Measurements from ENCODE around the gene OSBPL6.
"Not testable (repeated sequence)": the region's sequence is repeated elsewhere in the genome, so short reads cannot be mapped to it uniquely, and the experiment has no call there.

Gene OSBPL6

DNA sequence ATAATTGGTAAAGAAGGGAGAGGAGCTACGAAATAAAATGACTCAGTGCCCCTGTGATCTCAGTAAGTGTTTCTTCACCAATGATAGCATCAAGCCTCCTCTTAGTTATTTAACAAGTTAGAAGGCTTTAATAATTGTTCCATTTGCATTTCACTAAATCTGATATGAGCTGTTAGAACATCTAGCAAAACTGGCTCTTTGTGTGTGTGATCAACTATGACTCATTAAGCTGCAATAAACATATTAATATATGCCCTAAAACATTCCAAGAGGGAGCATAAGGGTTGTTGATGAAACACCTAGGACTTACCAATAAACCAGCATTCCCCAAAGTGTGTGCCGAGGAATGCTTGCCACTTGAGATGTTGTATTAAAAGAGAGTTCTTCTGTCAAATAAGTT lies 115.2 kb downstream of the OSBPL6 start:
- Histone ChIP-seq H3K36me3 (ENCODE audit: control insufficient read depth, insufficient read depth, low read length) (no peaks in the 10 kb centered on the region), H3K27ac (ENCODE audit: insufficient read depth, low read depth, low read length, poor library complexity, severe bottlenecking) (no peak overlapping the region), H3K4me1 (ENCODE audit: control insufficient read depth, insufficient read depth, low read length) (no peaks in the 10 kb centered on the region), H3K27me3 (ENCODE audit: control insufficient read depth, insufficient read depth, low read length, poor library complexity, severe bottlenecking) (no peaks in the 10 kb centered on the region), H3K9me3 (ENCODE audit: control insufficient read depth, low read length) (no peaks in the 10 kb centered on the region), H3K4me3 (ENCODE audit: insufficient read depth, low read depth, low read length) (no peak overlapping the region)
- 90 to 100% methylated on average over 1 to 2 of the region's 2 CpGs for WGBS, 2 experiments

- Histone ChIP-seq H3K27ac (ENCODE audit: insufficient read depth, low read depth, low read length, poor library complexity, severe bottlenecking) (no peak overlapping the region), H3K4me3 (ENCODE audit: insufficient read depth, low read depth, low read length) (no peak overlapping the region), H3K4me1 (ENCODE audit: control insufficient read depth, insufficient read depth, low read length) (no peaks in the 10 kb centered on the region), H3K9me3 (ENCODE audit: control insufficient read depth, low read length) (no peaks in the 10 kb centered on the region), H3K27me3 (ENCODE audit: control insufficient read depth, insufficient read depth, low read length, poor library complexity, severe bottlenecking) (no peaks in the 10 kb centered on the region), H3K36me3 (ENCODE audit: control insufficient read depth, insufficient read depth, low read length) (no peaks in the 10 kb centered on the region)
- 92 to 99% methylated on average over 4 of the region's 4 CpGs for WGBS, 2 experiments
Measured at GRCh38 chr2:178315078-178315477, 120.8 kb downstream of the OSBPL6 start.

GRCh38 chr2:178315488-178315948 lies 121.2 kb downstream of the OSBPL6 start:
- Histone ChIP-seq H3K27ac (ENCODE audit: insufficient read depth, low read depth, low read length, poor library complexity, severe bottlenecking) (no peak overlapping the region), H3K4me3 (ENCODE audit: insufficient read depth, low read depth, low read length) (no peak overlapping the region), H3K9me3 (ENCODE audit: control insufficient read depth, low read length) (no peaks in the 10 kb centered on the region), H3K4me1 (ENCODE audit: control insufficient read depth, insufficient read depth, low read length) (no peaks in the 10 kb centered on the region), H3K27me3 (ENCODE audit: control insufficient read depth, insufficient read depth, low read length, poor library complexity, severe bottlenecking) (no peaks in the 10 kb centered on the region), H3K36me3 (ENCODE audit: control insufficient read depth, insufficient read depth, low read length) (no peaks in the 10 kb centered on the region)
- WGBS, 2 experiments: 70 to 84% methylated on average over 3 of the region's 3 CpGs

- WGBS, 2 experiments: 90 to 96% methylated on average over 3 of the region's 3 CpGs
Measured at GRCh38 chr2:178317811-178318210, 123.5 kb downstream of the OSBPL6 start.

DNA sequence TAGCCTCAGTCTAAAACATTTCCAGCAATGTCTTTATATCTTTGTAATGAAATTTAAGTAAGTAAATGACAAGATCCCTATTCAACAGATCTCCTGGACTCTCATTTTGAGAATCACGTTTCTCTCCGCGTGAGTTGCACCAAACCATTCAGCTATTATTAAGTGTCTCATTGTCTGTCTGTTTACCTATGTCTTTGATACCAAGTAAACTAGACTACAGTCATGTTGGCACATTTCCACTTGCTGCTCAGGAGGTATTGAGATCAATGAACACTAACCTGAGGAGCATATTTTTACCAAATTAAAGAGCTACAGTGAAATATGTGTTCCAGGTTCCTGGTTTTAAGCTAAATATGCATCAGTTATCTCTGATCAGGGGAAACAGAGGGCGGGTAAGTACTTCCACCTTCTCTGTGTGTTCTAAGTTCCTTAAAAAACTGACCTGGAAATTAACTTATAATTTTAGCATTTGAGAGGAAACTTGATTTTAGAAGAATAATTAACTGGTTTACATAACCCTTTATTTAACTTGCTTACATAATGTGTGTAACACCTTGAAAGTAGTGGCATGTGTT lies 125.8 kb downstream of the OSBPL6 start:
- Histone ChIP-seq H3K27me3 (ENCODE audit: control insufficient read depth, insufficient read depth, low read length, poor library complexity, severe bottlenecking) (no peaks in the 10 kb centered on the region), H3K27ac (ENCODE audit: insufficient read depth, low read depth, low read length, poor library complexity, severe bottlenecking) (no peak overlapping the region), H3K9me3 (ENCODE audit: control insufficient read depth, low read length) (no peaks in the 10 kb centered on the region), H3K36me3 (ENCODE audit: control insufficient read depth, insufficient read depth, low read length) (no peaks in the 10 kb centered on the region), H3K4me1 (ENCODE audit: control insufficient read depth, insufficient read depth, low read length) (no peaks in the 10 kb centered on the region), H3K4me3 (ENCODE audit: insufficient read depth, low read depth, low read length) (no peak overlapping the region)
- 94% methylated on average over 3 to 4 of the region's 4 CpGs for WGBS, 2 experiments

More at GRCh38 chr2:178317811-178318210, 123.5 kb downstream of the OSBPL6 start:
- H3K27me3 ChIP-seq (ENCODE audit: control insufficient read depth, insufficient read depth, low read length, poor library complexity, severe bottlenecking): no peaks in the 10 kb centered on the region
- H3K4me3 ChIP-seq (ENCODE audit: insufficient read depth, low read depth, low read length): no peak overlapping the region
- H3K4me1 ChIP-seq (ENCODE audit: control insufficient read depth, insufficient read depth, low read length): no peaks in the 10 kb centered on the region
- H3K9me3 ChIP-seq (ENCODE audit: control insufficient read depth, low read length): no peaks in the 10 kb centered on the region
- no peaks in the 10 kb centered on the region for H3K36me3 ChIP-seq (ENCODE audit: control insufficient read depth, insufficient read depth, low read length)
- no peak overlapping the region for H3K27ac ChIP-seq (ENCODE audit: insufficient read depth, low read depth, low read length, poor library complexity, severe bottlenecking)

DNA sequence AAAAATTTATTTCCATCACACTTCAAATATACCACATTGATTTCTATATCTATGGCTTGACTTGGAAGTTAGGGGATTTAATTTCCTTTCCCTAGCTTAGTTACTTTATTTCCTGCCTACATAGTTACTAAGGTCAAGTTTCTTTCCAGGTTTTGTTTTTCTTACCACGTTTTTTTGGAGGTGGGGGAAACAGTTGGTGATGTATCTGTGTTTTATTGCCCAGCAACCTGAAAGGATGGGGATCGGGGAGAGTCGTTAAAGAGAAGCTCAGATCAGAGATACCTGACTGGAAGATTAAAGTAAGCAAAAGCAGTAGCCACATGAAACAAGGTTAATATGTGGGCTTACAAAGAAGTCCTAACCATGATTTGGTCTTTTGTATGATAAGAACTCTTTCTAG lies 127.8 kb downstream of the OSBPL6 start:
- WGBS, 2 experiments: 83 to 94% methylated on average over 3 of the region's 3 CpGs
- H3K4me1 ChIP-seq (ENCODE audit: control insufficient read depth, insufficient read depth, low read length): no peaks in the 10 kb centered on the region
- no peaks in the 10 kb centered on the region for H3K36me3 ChIP-seq (ENCODE audit: control insufficient read depth, insufficient read depth, low read length)
- H3K27me3 ChIP-seq (ENCODE audit: control insufficient read depth, insufficient read depth, low read length, poor library complexity, severe bottlenecking): no peaks in the 10 kb centered on the region
- no peak overlapping the region for H3K27ac ChIP-seq (ENCODE audit: insufficient read depth, low read depth, low read length, poor library complexity, severe bottlenecking)
- H3K9me3 ChIP-seq (ENCODE audit: control insufficient read depth, low read length): no peaks in the 10 kb centered on the region
- no peak overlapping the region for H3K4me3 ChIP-seq (ENCODE audit: insufficient read depth, low read depth, low read length)

DNA sequence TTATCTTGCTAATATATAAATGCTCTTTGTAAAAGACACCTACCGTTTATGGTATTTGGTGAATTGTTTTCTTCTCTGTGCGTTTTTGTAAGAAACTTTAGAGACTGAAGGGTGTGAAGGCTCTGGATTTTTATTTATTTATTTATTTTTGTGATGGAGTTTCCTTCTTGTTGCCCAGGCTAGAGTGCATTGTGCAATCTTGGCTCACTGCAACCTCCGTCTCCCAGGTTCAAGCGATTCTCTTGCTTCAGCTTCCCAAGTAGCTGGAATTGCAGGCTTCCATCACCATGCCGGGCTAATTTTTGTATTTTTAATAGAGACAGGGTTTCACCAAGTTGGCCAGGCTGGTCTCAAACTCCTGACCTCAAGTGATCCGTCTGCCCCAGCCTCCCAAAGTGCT lies 129.0 kb downstream of the OSBPL6 start:
- not testable (repeated sequence) for H3K4me3 ChIP-seq (ENCODE audit: insufficient read depth, low read depth, low read length); H3K36me3 ChIP-seq (ENCODE audit: control insufficient read depth, insufficient read depth, low read length); H3K4me1 ChIP-seq (ENCODE audit: control insufficient read depth, insufficient read depth, low read length); H3K27ac ChIP-seq (ENCODE audit: insufficient read depth, low read depth, low read length, poor library complexity, severe bottlenecking); H3K9me3 ChIP-seq (ENCODE audit: control insufficient read depth, low read length); H3K27me3 ChIP-seq (ENCODE audit: control insufficient read depth, insufficient read depth, low read length, poor library complexity, severe bottlenecking)
- WGBS, 2 experiments: 94 to 97% methylated on average over 5 to 6 of the region's 6 CpGs

GRCh38 chr2:178324077-178324476 lies 129.8 kb downstream of the OSBPL6 start:
- no peak overlapping the region for H3K27ac ChIP-seq (ENCODE audit: insufficient read depth, low read depth, low read length, poor library complexity, severe bottlenecking)
- no peaks in the 10 kb centered on the region for H3K27me3 ChIP-seq (ENCODE audit: control insufficient read depth, insufficient read depth, low read length, poor library complexity, severe bottlenecking)
- WGBS, 2 experiments: 88 to 91% methylated on average over 5 of the region's 5 CpGs

DNA sequence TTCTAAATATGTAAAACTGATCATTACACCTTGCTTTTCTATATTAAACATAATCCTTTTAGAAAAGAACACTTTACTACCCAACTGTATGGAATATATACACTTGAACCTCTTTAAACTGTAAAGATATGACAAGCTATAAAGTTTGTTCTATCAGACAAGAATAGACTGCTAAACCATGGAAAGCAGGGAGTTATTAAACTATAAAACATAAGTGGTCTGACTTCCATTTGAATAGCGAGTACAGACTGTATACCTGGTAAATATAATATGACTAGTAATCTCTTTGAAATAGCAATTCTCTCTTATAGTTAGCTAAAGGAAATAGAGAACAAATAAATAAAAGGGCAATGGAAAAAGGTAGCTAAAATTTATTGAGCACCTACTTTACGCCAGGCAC lies 131.0 kb downstream of the OSBPL6 start:
- no peaks in the 10 kb centered on the region for H3K27me3 ChIP-seq (ENCODE audit: control insufficient read depth, insufficient read depth, low read length, poor library complexity, severe bottlenecking)
- H3K9me3 ChIP-seq (ENCODE audit: control insufficient read depth, low read length): no peaks in the 10 kb centered on the region
- H3K36me3 ChIP-seq (ENCODE audit: control insufficient read depth, insufficient read depth, low read length): no peaks in the 10 kb centered on the region
- no peak overlapping the region for H3K27ac ChIP-seq (ENCODE audit: insufficient read depth, low read depth, low read length, poor library complexity, severe bottlenecking)
- H3K4me1 ChIP-seq (ENCODE audit: control insufficient read depth, insufficient read depth, low read length): no peaks in the 10 kb centered on the region
- no peak overlapping the region for H3K4me3 ChIP-seq (ENCODE audit: insufficient read depth, low read depth, low read length)
- 80 to 100% methylated on average over 1 of the region's 2 CpGs for WGBS, 2 experiments

More at GRCh38 chr2:178324077-178324476, 129.8 kb downstream of the OSBPL6 start:
- no peaks in the 10 kb centered on the region for H3K4me1 ChIP-seq (ENCODE audit: control insufficient read depth, insufficient read depth, low read length)
- H3K36me3 ChIP-seq (ENCODE audit: control insufficient read depth, insufficient read depth, low read length): no peaks in the 10 kb centered on the region
- H3K9me3 ChIP-seq (ENCODE audit: control insufficient read depth, low read length): no peaks in the 10 kb centered on the region
- H3K4me3 ChIP-seq (ENCODE audit: insufficient read depth, low read depth, low read length): no peak overlapping the region

DNA sequence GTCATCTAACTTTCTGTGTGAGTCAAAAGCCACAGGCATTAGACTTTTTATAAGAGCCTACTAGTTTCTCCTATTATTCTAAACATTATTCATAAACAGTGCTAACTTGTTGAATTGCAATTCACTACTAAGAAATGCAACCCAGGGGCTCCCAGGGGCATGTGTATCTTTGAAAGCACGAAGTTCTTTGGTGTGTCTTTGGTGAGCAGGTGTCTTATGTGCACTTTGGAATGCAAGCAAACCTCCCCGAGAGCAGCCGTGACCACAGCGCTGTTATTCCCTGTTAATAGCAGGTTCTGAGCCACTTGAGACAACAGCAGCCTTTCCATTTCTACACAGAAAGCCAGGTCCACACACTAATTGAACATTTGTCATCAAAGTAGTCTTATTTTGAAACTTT lies 133.2 kb downstream of the OSBPL6 start:
- Histone ChIP-seq H3K27me3 (ENCODE audit: control insufficient read depth, insufficient read depth, low read length, poor library complexity, severe bottlenecking) (no peaks in the 10 kb centered on the region), H3K4me3 (ENCODE audit: insufficient read depth, low read depth, low read length) (no peak overlapping the region), H3K36me3 (ENCODE audit: control insufficient read depth, insufficient read depth, low read length) (no peaks in the 10 kb centered on the region), H3K27ac (ENCODE audit: insufficient read depth, low read depth, low read length, poor library complexity, severe bottlenecking) (no peak overlapping the region), H3K4me1 (ENCODE audit: control insufficient read depth, insufficient read depth, low read length) (no peaks in the 10 kb centered on the region), H3K9me3 (ENCODE audit: control insufficient read depth, low read length) (no peaks in the 10 kb centered on the region)
- WGBS, 2 experiments: 81 to 97% methylated on average over 4 of the region's 4 CpGs

- Histone ChIP-seq H3K27ac (ENCODE audit: insufficient read depth, low read depth, low read length, poor library complexity, severe bottlenecking) (no peak overlapping the region), H3K4me1 (ENCODE audit: control insufficient read depth, insufficient read depth, low read length) (no peaks in the 10 kb centered on the region), H3K27me3 (ENCODE audit: control insufficient read depth, insufficient read depth, low read length, poor library complexity, severe bottlenecking) (no peaks in the 10 kb centered on the region), H3K4me3 (ENCODE audit: insufficient read depth, low read depth, low read length) (no peak overlapping the region), H3K9me3 (ENCODE audit: control insufficient read depth, low read length) (no peaks in the 10 kb centered on the region), H3K36me3 (ENCODE audit: control insufficient read depth, insufficient read depth, low read length) (no peaks in the 10 kb centered on the region)
- WGBS, 2 experiments: 94 to 96% methylated on average over 1 of the region's 1 CpG
Measured at GRCh38 chr2:178328037-178328436, 133.7 kb downstream of the OSBPL6 start.
